HepG2 (cell line): ENCODE data around the gene TMC2. TPM values are rescaled to one million over a fixed set of nuclear protein-coding genes. Genes with fewer than 3 reads are reported as not detected.
"Not testable (repeated sequence)": the region's sequence is repeated elsewhere in the genome, so short reads cannot be mapped to it uniquely, and the experiment has no call there.

Experiments
- ATAC-seq: fragments of 200-7000 bp; cut with Tn5 transposase; 3 replicates; pipeline ENCODE4 v1.9.1; 2020; ENCODE audit warnings: mild to moderate bottlenecking, moderate library complexity
- BruUV-seq: library from RNA; stranded (reverse); fragments of 400-500 nt; replicated peaks from 2 replicates; lab custom pipeline; 2021; lab: Mats Ljungman, UMichigan
- CTCF ChIA-PET: fragments of 300-600 bp; formaldehyde crosslinking; extraction: SDS; loops from one replicate; lab custom pipeline; 2021; ENCODE audit warnings: low total read pairs, inconsistent platforms, low intra/inter-chr PET ratio; lab: Yijun Ruan, JAX
- POLR2A ChIA-PET: fragments of 350-600 bp; sonication (Branson Sonifier 250); formaldehyde crosslinking; loops from one replicate; lab custom pipeline; 2020; ENCODE audit warnings: antibody characterized with exemption, inconsistent platforms; lab: Yijun Ruan, JAX
- DNase-seq: peaks from one replicate; pipeline ENCODE4 v3.0.0-alpha.2; 2015; ENCODE audit warnings: low spot score
- FAIRE-seq: peaks from 3 replicates; lab custom pipeline; 2011; peaks lifted over from hg19 to GRCh38; lab: Jason Lieb, UNC
- H2AFZ ChIP-seq: one replicate; pipeline ENCODE4 v1.6.1; 2011; ENCODE audit warnings: low read length, inconsistent platforms
- H3K27ac ChIP-seq: fragments of 300-600 bp; 3 replicates; pipeline ENCODE4 v1.8.0; 2011; ENCODE audit warnings: mixed run types, mild to moderate bottlenecking, mixed read lengths, low read length, inconsistent platforms; ENCODE audit not compliant: insufficient read depth; ENCODE audit errors: extremely low read length
- H3K27me3 ChIP-seq, 2 experiments: fragments of 200-600 bp in 1 of 2; 2 replicates in 1 of 2; 3 replicates in 1 of 2; pipeline versions ENCODE4 v1.6.0 to v1.8.0; 2011; ENCODE audit warnings: low read length in 2 of 2, mild to moderate bottlenecking in 2 of 2, moderate library complexity in 2 of 2, inconsistent platforms in 1 of 2; ENCODE audit not compliant: insufficient read depth in 2 of 2, control insufficient read depth in 1 of 2
- H3K36me3 ChIP-seq, 2 experiments: fragments of 200-600 bp in 1 of 2; replicated peaks in 1 of 2; 2 replicates in 1 of 2; 3 replicates in 1 of 2; pipeline versions ENCODE4 v1.5.1 to v1.8.0; 2011; ENCODE audit warnings: low read length in 2 of 2, inconsistent platforms in 1 of 2; ENCODE audit not compliant: insufficient read depth in 2 of 2, control insufficient read depth in 1 of 2
- H3K4me1 ChIP-seq: 2 replicates; pipeline ENCODE4 v1.5.1; 2012; ENCODE audit warnings: low read length, inconsistent platforms; ENCODE audit not compliant: insufficient read depth
- H3K4me2 ChIP-seq: 2 replicates; pipeline ENCODE4 v1.6.0; 2011; ENCODE audit warnings: low read depth, low read length, inconsistent platforms
- H3K4me3 ChIP-seq, 3 experiments: fragments of 200-600 bp in 1 of 3; sonication (generic), shearing (Covaris generic) in 1 of 3; replicated peaks in 1 of 3; 2 replicates each; pipeline ENCODE4 v1.5.1; 2011 to 2016; ENCODE audit warnings: low read length in 3 of 3, inconsistent platforms in 2 of 3, low read depth in 2 of 3, mild to moderate bottlenecking in 2 of 3, control low read depth in 1 of 3, mixed read lengths in 1 of 3; ENCODE audit not compliant: insufficient read depth in 1 of 3
- H3K79me2 ChIP-seq: one replicate; pipeline ENCODE4 v1.6.1; 2011; ENCODE audit warnings: low read length, inconsistent platforms; ENCODE audit not compliant: insufficient read depth
- H3K9ac ChIP-seq: 2 replicates; pipeline ENCODE4 v1.6.0; 2011; ENCODE audit warnings: mild to moderate bottlenecking, low read depth, low read length, inconsistent platforms; ENCODE audit not compliant: insufficient read depth
- H3K9me3 ChIP-seq: 2 replicates; pipeline ENCODE4 v1.5.1; 2012; ENCODE audit warnings: mild to moderate bottlenecking, low read length
- H4K20me1 ChIP-seq: 2 replicates; pipeline ENCODE4 v1.6.0; 2011; ENCODE audit warnings: inconsistent platforms, mild to moderate bottlenecking, low read length, moderate library complexity; ENCODE audit not compliant: insufficient read depth
- FOXM1 ChIP-seq: sonication (generic); formaldehyde crosslinking; IDR thresholded peaks from 2 replicates; pipeline ENCODE4 v1.5.0; 2020; ENCODE audit warnings: missing genetic modification reagents
- HNRNPLL ChIP-seq: fragments of 200-400 bp; formaldehyde crosslinking; IDR thresholded peaks from 2 replicates; pipeline ENCODE4 v1.6.1; 2017; ENCODE audit warnings: mild to moderate bottlenecking, low read depth, low read length; ENCODE audit not compliant: poor library complexity, severe bottlenecking
- U2AF1 ChIP-seq: fragments of 200-400 bp; formaldehyde crosslinking; optimal IDR thresholded peaks from 2 replicates; pipeline ENCODE3; 2017; ENCODE audit warnings: mild to moderate bottlenecking, low read depth, low read length
- ZMYM3 ChIP-seq: sonication (generic); formaldehyde crosslinking; IDR thresholded peaks from 2 replicates; pipeline ENCODE4 v1.5.1; 2020; ENCODE audit warnings: mild to moderate bottlenecking, missing genetic modification reagents
- ZNF441 ChIP-seq: sonication (generic); formaldehyde crosslinking; IDR thresholded peaks from 2 replicates; pipeline ENCODE4 v1.7.0; 2021; ENCODE audit warnings: missing genetic modification reagents, borderline replicate concordance
- ZNF460 ChIP-seq: sonication (generic); formaldehyde crosslinking; IDR thresholded peaks from 2 replicates; pipeline ENCODE4 v1.5.1; 2020; ENCODE audit warnings: missing genetic modification reagents, mild to moderate bottlenecking, borderline replicate concordance
- ZNF800 ChIP-seq: sonication (generic); formaldehyde crosslinking; IDR thresholded peaks from 2 replicates; pipeline ENCODE4 v1.4.0; 2020; ENCODE audit warnings: missing genetic modification reagents
- WGBS: methylation state at CpG from one replicate; pipeline ENCODE4 v1.1.6; 2017; ENCODE audit warnings: low lambda C conversion rate; 5-methylcytosine and 5-hydroxymethylcytosine counted together
- in situ Hi-C: cut with HindIII; loops from 2 replicates; pipeline ENCODE4 v1.10.0; 2017; ENCODE audit warnings: low pct_unique_long_range_greater_than_20kb; ENCODE audit not compliant: extremely low pct_ligation_motif_present
- intact Hi-C: fragments of 100-400 bp; cut with micrococcal nuclease; formaldehyde crosslinking; loops from one replicate; pipeline ENCODE4 v1.10.0; 2022; ENCODE audit not compliant: unreplicated experiment
- polyA plus RNA-seq, 8 experiments: library from polyadenylated mRNA; depleted of rRNA in 3 of 8; stranded (reverse) in 7 of 8; unstranded in 1 of 8; fragments of >200 nt; fragmentation: Illumina TruSeq in 4 of 8; extraction: Trizol in 4 of 8; gene quantifications; 2 replicates each; pipeline versions ENCODE4 v1.2.1 to v1.2.3, GENCODE V29; 2011 to 2016; ENCODE audit warnings: low read depth in 4 of 8, missing spikeins in 1 of 8, mixed read lengths in 1 of 8; ENCODE audit not compliant: insufficient read depth in 1 of 8
- total RNA-seq, 5 experiments: library from RNA; depleted of rRNA; stranded (reverse); fragments of >200 nt; fragmentation: Illumina TruSeq; extraction: Trizol; gene quantifications; 2 replicates each; pipeline ENCODE4 v1.2.3, GENCODE V29; 2016; ENCODE audit warnings: low read depth in 1 of 5

TMC2 gene
- total and polyA plus RNA-seq, 2 of the 13 experiments (the other 11 are each of a cell fraction or from before 2014, with no cell fraction given), result not detected

- TF ChIP-seq ZNF800 (CRISPR knock-in tag), result 0 out of 2 replicates have a peak, but pooled peaks have one; percentile 10
- no peak for TF ChIP-seq FOXM1 (CRISPR knock-in tag)
- no peak for TF ChIP-seq U2AF1
- TF ChIP-seq HNRNPLL, result peak; percentile 85
- no peak for TF ChIP-seq ZNF441 (CRISPR knock-in tag)
Observed at GRCh38 chr20:2524709-2525506, 11.5 kb upstream of the TMC2 start (continued).

DNA sequence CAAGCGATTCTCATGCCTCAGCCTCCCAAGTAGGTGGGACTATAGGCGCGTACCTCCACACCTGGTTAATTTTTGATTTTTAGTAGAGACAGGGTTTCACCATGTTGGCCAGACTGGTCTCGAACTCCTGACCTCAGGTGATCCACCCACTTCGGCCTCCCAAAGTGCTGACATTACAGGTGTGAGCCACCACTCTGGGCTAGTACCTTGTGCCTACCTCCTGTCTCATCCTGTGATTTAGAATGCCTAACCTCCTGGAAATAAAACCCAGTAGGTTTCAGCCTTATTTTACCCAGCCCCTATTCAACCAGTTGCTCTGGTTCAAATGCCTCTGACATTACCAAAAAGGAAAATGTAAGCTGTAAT lies 10.2 kb upstream of the TMC2 start:
- intact Hi-C loops, H3K36me3 ChIP-seq, H3K4me3 ChIP-seq, H3K27ac ChIP-seq, H3K9ac ChIP-seq, H2AFZ ChIP-seq, BruUV-seq, H3K9me3 ChIP-seq, ATAC-seq, FAIRE-seq, in situ Hi-C loops, DNase-seq, CTCF ChIA-PET, H3K4me2 ChIP-seq, H4K20me1 ChIP-seq, H3K79me2 ChIP-seq: not testable (repeated sequence)
- Histone ChIP-seq H3K4me1 (peaks cover 17% of the 10 kb centered on the region), H3K27me3 (peaks cover 2 to 25% of the 10 kb centered on the region in 2 experiments; a peak in 2 of 5 replicates)
- POLR2A ChIA-PET, result interaction anchor here (0.7 to 1.0 kb wide), 3 partner anchors 56 to 624 kb away, joined by 3 to 4 read pairs (median 4); partner anchors contain the start of genes NOP56 and SNRPB
- TF ChIP-seq ZNF460 (CRISPR knock-in tag), result peak; percentile 72; the same call in 1 of the 2 replicates
- peak; percentile 45; the same call in 1 of the 2 replicates for TF ChIP-seq ZMYM3 (CRISPR knock-in tag)
- 31% methylated on average over 5 of the region's 5 CpGs for WGBS
